ENCODE results near the gene CIROP.
A peak's percentile ranks its signal among the peaks of the same experiment; 100 is the strongest.

Gene CIROP

DNA sequence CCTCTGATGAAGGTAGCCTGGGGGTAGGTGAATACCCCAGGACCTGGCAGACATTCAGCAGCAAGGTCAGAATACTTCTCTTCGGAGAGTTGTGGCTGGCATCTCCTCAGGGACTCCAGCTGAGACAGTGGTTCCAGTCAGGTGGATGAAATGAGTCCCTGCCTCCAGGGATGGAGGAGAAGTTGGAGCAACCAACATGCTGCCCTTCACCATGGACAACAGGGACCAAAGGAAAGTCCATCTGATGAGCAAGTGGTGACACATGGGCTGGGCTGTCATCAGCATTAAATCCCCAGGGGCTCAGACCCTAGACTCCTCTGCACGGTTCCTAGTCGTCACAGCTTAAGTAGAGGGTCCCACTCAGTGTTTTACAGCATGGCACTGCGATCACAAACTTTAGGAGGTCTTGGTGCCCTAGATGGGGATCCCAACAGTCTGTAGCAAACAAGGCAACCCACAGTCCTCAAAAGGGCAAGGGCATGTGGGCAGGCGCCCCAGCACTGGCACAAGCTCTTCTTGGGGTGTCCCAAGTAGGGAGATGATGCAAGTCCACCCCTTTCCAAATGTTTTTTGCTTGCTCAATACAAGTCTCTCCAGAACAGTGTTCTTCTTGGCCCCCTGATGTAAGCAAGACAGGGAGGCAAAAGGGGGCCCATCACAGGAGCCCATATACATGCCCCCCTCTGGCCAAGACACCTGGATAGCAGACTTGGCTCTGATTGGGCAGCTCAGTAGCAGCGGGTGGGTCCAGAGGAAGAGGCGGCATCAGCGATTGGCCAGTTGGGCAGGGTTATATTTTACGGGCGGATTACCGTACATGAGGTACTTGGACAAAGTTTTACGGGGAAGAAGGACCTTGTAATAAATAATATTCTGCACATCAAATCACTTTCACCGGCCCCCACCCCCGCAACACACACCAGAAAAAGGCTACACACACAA, 36.7 kb downstream of the CIROP start:
- no peak for DNase-seq (ENCODE audit: low read depth in 2 of 2)

DNA sequence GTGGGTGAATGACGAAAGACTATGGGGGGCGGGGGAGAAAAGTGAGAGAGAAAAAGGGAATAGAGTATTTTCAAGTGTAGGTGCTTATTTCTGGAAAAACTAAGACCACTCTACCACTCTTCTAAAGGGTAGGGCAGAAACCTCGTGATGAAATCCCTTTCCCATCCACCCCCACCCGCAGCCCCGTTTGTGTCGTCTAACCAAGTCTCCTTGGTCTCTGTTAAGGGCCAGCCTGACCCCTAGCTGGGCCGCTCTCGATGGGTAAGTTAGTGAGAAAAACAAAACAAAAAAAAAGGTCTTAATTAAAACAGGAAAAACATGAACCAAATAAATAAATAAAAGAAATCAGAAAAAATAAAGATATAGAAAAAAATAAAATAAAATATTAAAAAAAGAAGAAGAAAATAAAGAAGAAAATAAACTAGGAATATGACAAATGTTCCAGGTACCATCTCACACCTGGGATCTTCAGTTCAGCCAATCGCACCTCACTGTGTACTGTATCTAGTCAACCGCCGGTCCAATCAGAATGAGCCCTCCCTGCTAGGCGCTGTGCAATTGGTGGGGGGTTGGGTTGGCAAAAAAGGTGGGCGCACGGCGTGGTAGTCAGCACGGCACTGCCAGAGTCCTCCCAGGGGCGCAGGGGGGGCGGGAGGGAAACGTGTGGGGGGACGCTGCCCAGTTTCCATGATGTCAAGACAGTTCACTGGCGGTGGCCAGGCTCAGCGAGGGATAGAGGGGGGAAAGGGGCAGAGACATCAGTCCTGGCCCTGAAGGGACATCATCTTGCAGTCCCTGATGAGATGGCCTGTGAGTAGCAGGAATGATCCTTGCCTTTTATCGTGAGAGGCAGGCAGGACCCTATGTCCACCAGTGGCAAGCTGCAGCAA, 37.7 kb downstream of the CIROP start:
- DNase-seq (ENCODE audit: low read depth in 2 of 2) = no peak

DNA sequence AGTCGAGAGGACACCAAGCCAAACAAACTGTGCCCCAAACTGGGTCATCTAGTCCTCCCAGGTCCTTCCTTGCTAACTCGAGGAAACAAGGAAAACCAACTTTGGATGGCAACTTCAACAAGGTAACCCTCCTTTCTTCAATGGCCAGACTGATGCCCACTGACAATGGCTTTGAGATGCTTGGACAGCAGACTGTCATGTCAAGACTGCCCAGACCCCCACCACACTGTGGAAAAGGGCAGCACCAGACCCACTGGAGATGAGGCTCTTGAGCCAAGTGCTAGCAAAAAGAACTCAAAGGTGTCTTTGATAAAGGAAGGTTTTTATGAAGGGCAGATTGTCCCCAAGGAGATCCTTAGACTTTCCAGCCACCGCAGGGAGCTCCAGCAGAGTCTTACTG, 38.4 kb downstream of the CIROP start:
- DNase-seq (ENCODE audit: low read depth in 2 of 2) = no peak

DNA sequence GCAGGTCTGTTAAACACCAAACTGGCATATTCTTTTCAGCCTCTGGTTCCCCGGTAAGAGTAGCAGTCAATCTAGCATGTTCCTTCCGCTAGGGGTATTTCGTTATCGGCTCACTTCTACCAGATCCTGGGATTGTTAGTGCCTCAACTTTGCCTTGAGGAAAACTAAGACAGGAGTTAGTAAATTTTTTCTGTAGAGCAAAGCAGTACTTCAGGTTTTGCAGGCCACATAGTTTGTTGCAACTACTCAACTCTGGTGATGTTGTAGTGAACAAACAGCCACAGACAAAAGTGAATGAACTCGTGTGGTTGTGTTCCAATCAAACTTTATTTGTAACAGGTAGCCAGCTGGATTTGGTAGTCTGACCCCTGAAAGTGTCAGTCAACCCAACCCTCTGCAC, 41.2 kb downstream of the CIROP start:
- DNase-seq (ENCODE audit: low read depth in 2 of 2) = no peak

DNA sequence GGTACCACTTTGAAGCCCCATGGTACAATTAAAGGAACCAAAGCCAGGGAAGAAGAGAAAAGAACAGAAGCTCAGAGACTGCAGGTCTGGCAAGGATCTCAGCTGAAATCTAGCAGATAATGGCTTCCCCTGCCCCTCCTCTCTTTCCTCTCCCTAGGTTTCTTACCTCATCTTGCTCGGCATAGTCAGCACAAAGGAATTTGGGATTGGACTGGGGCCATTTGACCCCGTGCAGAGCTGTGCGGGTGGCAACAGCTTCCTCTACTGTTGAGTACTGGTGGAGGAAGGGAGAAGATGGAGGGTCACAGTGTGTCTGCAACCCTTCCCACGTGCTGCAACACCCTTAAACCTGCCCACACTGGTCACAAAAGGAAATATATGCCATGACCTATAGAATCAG, 42.8 kb downstream of the CIROP start:
- DNase-seq (ENCODE audit: low read depth in 2 of 2) = no peak

DNA sequence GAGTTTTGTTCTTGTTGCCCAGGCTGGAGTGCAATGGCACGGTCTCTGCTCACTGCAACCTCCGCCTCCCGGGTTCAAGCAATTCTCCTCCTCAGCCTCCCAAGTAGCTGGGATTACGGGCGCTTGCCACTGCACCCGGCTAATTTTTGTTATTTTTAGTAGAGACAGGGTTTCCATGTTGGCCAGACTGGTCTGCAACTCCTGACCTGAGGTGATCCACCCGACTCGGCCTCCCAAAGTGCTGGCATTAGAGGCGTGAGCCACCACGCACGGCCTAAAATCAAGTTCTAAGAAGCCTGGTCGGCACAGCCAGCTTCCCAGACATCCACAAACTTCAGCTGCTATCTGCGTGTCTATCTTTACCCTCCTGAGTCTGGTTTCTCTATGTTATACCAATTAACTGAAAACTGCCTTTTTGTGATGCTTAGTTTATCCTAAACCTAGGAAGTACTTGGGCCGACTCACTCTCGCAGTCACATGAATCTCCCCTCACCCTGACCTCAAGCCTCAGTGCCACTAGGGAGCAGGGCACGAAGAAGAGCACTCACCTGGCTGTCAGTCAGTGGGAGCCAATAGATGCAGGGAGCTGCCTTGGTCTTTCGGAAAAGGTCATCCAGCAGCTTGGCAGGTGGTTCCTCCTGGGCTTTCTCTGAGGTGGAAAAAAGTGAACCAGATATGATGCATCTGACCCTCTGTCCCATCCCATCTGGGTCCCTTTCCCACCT, 44.1 kb downstream of the CIROP start:
- no peak for DNase-seq (ENCODE audit: low read depth in 2 of 2)

DNA sequence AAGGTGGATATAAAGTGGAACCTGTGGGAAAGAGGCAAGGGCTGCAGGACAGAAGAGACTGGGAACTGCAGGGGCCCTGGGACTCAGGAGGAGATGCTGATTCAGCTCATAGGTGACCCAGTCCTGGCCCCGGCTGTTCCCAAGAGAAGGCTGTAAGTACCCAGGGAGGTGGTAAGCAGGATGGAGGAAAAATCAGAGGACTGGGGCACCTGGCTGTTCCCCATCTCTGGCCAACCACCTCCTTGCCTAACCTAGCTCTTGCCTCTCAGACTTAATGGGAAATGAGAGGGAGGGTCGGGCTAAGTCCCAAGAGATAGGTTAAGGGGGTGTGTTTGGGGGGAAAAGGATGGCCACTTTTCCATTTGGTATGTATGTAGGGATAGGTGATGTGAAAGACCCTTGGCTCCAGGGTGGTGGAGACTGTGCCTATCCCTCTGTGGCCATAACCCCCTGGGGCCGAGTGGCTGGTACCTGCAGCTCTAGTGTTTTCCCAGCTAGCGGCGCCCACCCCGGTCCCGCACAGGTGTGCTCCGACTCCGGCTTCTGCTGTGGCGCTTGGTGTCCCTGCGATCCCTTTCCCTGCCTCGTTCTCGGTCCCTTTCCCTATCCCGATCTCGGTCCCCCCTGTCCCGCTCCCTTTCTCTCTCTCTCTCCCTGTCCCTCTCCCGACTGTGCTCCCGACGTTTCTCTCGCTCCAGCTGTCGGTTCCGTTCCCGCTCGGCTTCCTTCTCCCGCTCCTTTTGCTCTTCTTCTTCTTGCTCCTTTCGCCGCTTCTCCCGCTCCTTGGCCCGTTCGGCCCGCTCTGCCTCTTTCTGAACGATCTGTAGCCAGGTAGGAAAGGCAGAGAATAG, 45.9 kb downstream of the CIROP start:
- DNase-seq (ENCODE audit: low read depth in 2 of 2) = no peak

DNA sequence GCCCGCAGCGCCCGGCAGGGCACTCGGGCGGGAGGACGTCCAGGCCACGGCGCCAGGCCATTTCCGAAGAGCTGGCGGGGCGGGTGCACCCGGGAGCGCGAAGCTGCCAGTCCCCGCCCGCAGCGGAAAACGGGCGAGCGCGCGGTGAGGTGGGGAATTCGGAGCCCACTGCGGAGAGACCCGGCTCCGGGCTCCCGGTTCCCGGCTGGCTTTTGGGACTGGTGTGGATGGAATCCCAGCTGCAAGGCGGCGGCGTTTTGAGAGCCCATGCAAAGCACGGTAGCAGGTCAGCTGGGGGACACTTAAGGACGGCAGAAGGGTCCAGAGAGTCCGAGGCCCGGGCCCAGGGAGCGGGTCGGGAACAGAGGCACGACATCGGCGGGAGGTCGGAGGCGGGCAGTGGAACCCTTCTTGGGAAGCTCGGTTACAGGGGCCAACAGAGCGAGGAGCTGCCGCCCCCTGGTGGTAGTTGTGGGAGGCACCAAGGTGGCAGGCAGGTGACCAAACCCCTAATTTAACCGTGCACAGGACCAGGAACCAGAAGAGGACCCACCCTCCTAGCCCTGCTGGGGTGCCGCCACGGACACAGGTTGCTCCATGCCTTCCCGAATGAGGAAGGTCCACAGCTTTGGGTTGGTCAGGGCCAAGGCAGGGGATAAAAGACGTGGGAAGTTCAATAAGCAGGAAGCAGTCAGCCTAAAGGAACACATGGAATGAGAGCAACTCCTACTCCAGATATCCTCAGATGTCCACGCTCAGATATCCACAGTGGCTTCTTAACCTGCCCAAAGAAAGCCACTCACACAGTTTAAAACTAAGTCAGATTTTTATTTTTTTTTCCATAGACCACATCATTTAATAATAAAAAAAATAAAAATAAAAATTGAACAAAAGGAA, 46.8 kb downstream of the CIROP start:
- DNase-seq (ENCODE audit: low read depth in 2 of 2) = peak; percentile 84 to 88

DNA sequence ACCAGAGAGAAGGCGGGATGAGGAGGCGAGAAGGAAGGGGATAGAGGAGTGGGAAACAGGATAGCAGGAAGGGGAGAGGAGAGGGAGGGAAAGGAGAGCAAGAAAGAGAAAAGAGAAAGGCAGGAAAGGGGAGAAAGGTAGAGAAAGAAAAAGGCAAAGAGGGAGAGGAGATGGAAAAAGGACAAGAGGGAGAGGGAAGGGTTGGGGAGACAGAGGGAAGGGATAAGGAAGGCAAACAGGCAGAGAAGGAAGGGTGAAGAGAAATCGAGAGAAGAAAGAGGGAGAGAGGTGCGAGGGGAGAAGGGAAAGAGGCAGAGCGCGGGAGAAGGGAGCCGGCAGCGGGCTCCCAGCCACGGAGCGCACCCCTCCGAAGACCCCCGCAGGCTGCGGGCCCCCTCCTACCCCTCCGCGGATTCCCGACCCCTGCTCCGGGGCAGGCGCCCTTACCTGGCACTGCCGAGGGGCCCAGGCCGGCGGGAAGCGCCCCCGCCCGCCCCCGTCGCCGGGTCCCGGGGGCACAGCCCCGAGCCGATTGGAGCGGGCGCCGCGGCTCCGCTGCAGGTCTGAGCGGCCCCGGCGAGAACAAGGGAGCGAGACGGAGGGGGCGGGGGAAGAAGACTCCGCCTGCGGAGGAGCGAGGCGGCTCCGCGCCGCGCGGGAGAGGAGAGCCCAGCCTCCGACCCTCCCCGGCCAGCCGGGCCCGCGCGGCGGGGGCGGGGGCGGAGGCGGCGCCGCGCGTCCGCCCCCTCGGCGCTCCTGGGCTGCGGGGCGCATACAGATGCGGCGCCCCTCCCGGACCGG, 47.6 kb downstream of the CIROP start, which contains the start of gene CDH24:
TSS of gene CDH24 (minus strand) at position 565 of the 801 bp plus-strand sequence. CDS start 1,787 bp downstream, outside the sequence.
- peak; percentile 57 to 64 for DNase-seq (ENCODE audit: low read depth in 2 of 2)

DNA sequence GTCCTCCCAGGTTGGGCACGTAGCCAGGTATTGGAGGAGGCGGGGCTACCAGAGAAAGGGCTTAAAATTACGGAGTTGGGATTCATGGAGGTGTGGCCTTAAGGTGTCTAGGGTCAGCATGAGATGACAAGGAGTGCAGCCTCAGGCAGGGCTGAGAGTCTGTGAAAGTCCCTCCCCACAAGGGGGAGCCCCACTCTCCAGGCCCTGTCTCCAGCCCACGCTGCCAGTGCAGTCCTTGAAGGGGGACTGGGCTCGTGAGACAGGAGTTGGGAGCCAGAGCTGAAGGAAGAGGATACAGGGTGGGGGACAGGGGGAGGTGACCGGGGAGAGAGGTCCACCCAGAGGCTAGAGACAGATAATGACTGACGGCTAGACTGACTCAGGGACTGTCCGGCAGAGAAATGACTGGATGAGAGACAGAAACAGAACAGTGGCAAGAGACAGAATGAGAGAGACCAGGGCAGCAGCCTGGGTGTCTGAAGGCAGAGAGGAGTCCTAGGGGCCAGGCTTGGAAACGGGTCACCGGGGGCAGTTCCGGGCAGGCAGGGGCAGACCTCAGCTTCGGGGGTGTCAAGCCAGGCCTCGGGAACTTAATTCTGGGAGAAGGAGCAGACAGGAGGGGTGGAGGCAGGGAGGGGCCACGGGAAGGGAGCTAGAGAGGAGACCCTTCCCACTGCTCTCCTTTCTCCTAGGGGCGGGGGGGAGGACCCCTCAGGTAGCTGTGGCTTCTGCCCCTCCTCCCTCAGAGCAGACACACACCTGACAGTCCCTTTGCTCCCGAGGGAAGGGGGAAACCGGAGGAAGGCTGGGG, 48.4 kb downstream of the CIROP start:
- peak; percentile 42 to 59 for DNase-seq (ENCODE audit: low read depth in 2 of 2)

DNA sequence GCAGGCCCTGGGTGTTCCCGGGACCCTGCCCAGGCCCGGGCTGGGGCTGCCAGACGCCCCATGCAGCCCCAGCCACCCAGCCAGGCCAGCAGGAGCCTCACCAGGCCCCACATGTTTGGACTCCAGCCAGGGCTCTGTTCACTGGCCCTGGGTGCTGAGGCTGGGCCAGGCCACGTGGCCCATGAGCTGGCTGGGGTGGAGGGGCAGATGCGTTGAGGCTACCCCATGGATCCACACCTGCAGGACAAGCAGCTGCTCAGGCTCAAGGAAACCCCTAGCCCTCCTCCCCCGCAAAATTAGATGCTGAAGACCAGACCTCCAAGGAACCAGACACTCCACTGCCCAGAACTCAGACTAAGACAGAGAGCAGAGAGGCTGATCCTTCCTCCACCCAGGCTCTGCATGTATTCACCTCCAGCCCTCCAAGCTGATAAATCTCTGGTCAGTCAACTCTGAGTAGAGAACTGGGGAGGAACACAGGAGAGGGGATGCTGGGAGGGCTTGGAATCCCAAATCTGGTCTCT, 49.1 kb downstream of the CIROP start:
- no peak for DNase-seq (ENCODE audit: low read depth in 2 of 2)

DNA sequence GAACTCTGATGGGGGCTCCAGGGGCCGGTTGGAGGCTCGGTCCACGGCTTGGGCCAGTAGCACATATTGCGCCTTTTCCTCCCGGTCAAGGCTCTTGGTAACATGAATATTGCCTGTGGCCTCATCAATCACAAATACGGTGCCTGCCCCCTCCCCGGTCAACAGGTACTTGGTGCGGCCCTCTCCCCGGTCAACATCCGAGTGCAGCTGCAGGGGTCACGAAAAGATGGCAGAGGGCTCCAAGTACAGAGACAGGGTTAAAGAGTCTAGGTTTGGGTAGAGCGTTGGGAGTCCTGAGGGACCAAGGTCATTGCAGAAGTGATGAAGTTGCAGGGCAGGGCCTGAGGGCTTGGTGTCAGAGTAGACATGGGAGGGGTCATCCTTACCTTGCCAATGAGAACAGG, 49.6 kb downstream of the CIROP start:
- no peak for DNase-seq (ENCODE audit: low read depth in 2 of 2)

DNA sequence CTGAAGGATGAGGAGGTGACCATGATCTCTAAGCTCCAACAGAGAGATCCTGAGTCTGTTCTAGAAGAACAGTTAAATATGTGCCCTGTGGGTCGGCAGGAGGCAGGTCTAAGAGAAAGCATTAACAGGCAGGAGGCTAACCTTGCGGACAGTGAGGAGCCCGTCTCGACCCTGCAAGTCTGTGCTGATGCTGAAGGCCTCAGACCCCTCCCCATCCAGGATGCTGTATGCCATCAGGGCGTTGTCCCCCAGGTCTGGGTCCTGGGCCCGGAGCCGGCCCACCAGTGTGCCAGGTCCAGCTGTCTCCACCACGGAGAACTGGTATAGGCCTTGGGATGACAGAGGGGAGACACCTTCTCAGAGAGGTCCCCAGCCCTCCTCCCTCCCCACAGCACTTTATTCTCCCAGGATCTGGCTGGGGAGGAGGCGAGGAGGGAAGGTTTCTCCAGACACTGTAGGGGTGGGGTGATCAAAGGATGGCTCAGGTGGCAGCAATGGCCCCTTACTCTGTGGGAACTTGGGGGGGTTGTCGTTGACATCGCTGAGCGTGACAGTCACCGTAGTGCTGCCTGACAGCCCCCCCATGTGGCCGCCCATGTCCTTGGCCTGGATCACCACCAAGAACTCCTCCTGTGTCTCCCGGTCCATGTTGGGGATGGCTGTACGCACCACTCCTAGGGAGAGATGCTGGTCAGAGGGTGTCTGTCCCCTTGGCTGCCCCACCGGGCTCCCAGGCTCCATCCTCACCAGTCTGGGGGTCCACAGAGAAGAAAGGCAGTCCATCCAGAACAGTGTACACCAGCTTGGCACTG, 50.6 kb downstream of the CIROP start:
- DNase-seq (ENCODE audit: low read depth in 2 of 2) = no peak

DNA sequence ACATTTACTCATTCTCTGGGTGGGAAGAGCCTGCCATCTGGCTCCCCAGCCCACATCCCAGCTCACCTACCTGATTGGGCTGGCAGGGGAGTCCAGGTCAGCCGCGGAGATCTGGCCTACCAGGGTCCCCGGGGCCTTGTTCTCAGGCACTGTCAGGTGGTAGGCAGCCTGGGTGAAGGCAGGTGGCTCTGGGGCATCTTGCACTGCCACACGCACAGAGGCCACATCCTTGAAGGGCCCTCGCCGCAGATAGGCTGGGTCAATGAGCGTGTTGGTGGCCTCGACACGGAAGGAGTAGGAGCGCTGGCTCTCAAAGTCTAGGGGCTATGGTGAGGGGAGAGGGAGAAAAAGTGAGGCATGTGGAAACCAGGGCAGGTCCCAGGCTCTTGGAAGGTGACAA, 51.4 kb downstream of the CIROP start:
- no peak for DNase-seq (ENCODE audit: low read depth in 2 of 2)

DNA sequence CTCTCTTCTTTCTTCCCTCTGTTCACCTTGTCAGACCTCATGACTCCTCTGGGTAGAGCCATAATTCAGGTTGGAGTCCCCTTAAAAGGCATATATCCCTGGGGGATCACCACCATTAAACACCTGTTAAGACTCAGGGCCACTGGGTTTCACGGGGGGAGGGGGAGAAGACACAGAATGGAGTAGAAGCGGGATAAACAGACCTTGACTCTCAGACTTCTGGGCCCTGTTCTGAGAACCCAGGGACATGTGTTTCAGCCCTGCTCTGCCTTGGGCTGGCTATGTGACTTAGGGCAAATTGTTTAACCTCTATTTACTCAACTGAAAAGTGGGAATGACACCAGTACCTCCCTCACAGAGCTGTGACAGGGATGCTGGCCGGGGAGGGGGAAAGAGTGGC, 52.1 kb downstream of the CIROP start:
- no peak for DNase-seq (ENCODE audit: low read depth in 2 of 2)

DNA sequence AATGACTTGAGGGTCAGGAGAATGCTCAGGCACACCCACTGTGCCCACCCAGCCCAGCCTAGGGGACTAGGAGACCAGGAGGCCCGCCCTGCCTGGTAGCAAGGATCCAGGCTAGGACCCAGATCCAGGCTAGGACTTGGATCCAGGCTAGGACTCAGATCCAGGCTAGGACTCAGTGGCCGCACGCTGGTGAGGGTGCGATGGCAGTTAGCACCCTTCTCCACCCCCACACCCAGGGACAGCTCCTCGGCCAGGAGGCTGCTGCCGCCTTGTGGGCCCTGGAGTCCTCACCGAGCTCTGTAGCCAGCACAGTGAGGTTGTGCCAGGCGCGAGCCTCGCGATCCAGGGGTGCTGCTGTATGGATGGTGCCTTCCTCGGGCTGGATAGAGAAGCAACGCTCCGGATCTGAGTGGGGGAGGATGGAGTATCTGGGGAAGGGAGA, 52.6 kb downstream of the CIROP start:
- no peak for DNase-seq (ENCODE audit: low read depth in 2 of 2)

Data from stimulated activated CD4-positive, alpha-beta T cell treated with anti-CD3 and anti-CD28 coated beads, Interleukin-4, amount 100 ng/mL, for 48 hours (primary cell).